ENCODE data around the gene CDCA7L.

The CDCA7L gene

DNA sequence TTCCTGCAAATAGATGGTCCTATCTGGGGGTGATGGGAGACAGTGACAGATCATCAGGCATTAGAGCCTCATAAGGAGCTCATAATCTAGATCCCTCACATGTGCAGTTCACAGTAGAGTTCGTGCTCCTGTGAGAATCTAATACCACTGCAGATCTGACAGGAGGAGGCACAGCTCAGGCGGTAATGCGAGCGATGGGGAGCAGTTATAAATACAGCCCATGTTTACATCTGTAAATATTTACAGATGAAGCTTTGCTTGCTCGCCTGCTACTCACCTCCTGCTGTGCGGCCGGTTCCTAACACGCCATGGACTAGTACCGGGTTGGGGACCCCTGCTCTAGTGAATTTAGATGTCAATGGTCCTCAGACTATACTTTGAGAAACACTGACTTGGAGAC lies 17.0 kb upstream of the CDCA7L start:
- Histone ChIP-seq H3K9me2 (replicated peaks; ENCODE audit: low read depth, low read length) (no peaks in the 10 kb centered on the region), H3K9me3 (ENCODE audit: insufficient read depth, low read depth, low read length) (no peaks in the 10 kb centered on the region), H3K79me2 (ENCODE audit: insufficient read depth, low read length) (no peaks in the 10 kb centered on the region), H3K4me3 (ENCODE audit: low read length, poor library complexity, severe bottlenecking) (no peak overlapping the region), H3K27me3 (ENCODE audit: insufficient read depth, low read length, poor library complexity, severe bottlenecking) (no peaks in the 10 kb centered on the region), H3K9ac (ENCODE audit: low read depth, low read length, poor library complexity, severe bottlenecking) (no peak overlapping the region), H2AFZ (ENCODE audit: low read length) (no peak overlapping the region), H3K4me2 (ENCODE audit: low read depth, low read length, poor library complexity, severe bottlenecking) (no peak overlapping the region), H3K36me3 (ENCODE audit: insufficient read depth, low read length) (no peaks in the 10 kb centered on the region), H3K4me1 (ENCODE audit: insufficient read depth, low read length, poor library complexity, severe bottlenecking) (peaks cover 18% of the 10 kb centered on the region), H3F3A (ENCODE audit: low read depth) (no peaks in the 10 kb centered on the region), H4K20me1 (ENCODE audit: insufficient read depth, low read length, poor library complexity, severe bottlenecking) (no peaks in the 10 kb centered on the region)
- TF ChIP-seq EZH2phosphoT487 (IDR thresholded peaks at IDR 0.05; ENCODE audit: borderline replicate concordance), result no peak
- TF ChIP-seq, protein P1, sequence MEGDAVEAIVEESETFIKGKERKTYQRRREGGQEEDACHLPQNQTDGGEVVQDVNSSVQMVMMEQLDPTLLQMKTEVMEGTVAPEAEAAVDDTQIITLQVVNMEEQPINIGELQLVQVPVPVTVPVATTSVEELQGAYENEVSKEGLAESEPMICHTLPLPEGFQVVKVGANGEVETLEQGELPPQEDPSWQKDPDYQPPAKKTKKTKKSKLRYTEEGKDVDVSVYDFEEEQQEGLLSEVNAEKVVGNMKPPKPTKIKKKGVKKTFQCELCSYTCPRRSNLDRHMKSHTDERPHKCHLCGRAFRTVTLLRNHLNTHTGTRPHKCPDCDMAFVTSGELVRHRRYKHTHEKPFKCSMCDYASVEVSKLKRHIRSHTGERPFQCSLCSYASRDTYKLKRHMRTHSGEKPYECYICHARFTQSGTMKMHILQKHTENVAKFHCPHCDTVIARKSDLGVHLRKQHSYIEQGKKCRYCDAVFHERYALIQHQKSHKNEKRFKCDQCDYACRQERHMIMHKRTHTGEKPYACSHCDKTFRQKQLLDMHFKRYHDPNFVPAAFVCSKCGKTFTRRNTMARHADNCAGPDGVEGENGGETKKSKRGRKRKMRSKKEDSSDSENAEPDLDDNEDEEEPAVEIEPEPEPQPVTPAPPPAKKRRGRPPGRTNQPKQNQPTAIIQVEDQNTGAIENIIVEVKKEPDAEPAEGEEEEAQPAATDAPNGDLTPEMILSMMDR (conservative IDR thresholded peaks at IDR 0.05; ENCODE audit: low read length), result no peak

DNA sequence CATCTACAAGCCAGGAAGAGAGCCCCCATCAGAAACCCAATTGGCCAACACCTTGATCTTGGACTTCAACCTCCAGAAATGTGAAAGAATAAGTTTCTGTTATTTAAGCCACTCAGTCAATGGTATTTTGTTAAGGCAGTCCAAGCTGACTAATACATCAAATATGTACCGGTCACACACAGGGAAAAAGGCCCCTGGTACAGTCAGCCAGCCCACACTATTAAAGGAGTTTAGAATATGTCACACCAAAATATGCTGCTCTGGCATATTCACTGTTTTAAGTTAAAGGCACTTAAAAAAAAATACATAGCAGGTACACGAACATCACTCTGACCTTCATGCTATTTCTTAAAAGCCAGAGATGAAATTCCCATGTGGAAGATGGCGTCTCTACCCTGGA lies 15.2 kb upstream of the CDCA7L start:
- Histone ChIP-seq H3K9me3 (ENCODE audit: insufficient read depth, low read depth, low read length) (no peaks in the 10 kb centered on the region), H2AFZ (ENCODE audit: low read length) (no peak overlapping the region), H3K4me2 (ENCODE audit: low read depth, low read length, poor library complexity, severe bottlenecking) (no peak overlapping the region), H3K27me3 (ENCODE audit: insufficient read depth, low read length, poor library complexity, severe bottlenecking) (no peaks in the 10 kb centered on the region), H3K9me2 (replicated peaks; ENCODE audit: low read depth, low read length) (no peaks in the 10 kb centered on the region), H3K79me2 (ENCODE audit: insufficient read depth, low read length) (no peaks in the 10 kb centered on the region), H3K36me3 (ENCODE audit: insufficient read depth, low read length) (no peaks in the 10 kb centered on the region), H4K20me1 (ENCODE audit: insufficient read depth, low read length, poor library complexity, severe bottlenecking) (no peaks in the 10 kb centered on the region), H3F3A (ENCODE audit: low read depth) (no peaks in the 10 kb centered on the region), H3K4me1 (ENCODE audit: insufficient read depth, low read length, poor library complexity, severe bottlenecking) (peaks cover 8% of the 10 kb centered on the region), H3K9ac (ENCODE audit: low read depth, low read length, poor library complexity, severe bottlenecking) (no peak overlapping the region), H3K4me3 (ENCODE audit: low read length, poor library complexity, severe bottlenecking) (no peak overlapping the region)
- TF ChIP-seq, protein P1 (conservative IDR thresholded peaks at IDR 0.05; ENCODE audit: low read length), result no peak
- no peak for TF ChIP-seq EZH2phosphoT487 (IDR thresholded peaks at IDR 0.05; ENCODE audit: borderline replicate concordance)

DNA sequence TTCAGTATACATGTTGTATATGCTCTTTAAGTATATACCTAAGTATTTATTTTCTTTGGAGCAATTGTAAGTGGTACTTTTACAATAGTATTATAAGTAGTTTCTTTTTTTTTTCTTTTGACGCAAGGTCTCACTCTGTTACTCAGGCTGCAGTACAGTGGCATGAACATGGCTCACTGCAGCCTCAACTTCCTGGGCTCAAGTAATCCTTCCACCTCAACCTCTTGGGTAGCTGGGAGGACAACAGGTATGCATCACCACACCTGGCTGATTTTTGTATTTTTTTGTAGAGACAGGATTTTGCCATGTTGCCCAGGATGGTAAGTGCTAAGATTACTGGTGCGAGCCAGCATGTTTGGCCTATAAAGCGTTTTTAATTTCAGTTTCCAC lies 13.7 kb upstream of the CDCA7L start:
- Histone ChIP-seq H2AFZ (ENCODE audit: low read length) (no peak overlapping the region), H3K9me2 (replicated peaks; ENCODE audit: low read depth, low read length) (no peaks in the 10 kb centered on the region), H3K36me3 (ENCODE audit: insufficient read depth, low read length) (no peaks in the 10 kb centered on the region), H3K4me2 (ENCODE audit: low read depth, low read length, poor library complexity, severe bottlenecking) (no peak overlapping the region), H4K20me1 (ENCODE audit: insufficient read depth, low read length, poor library complexity, severe bottlenecking) (no peaks in the 10 kb centered on the region), H3K4me1 (ENCODE audit: insufficient read depth, low read length, poor library complexity, severe bottlenecking) (no peaks in the 10 kb centered on the region), H3K4me3 (ENCODE audit: low read length, poor library complexity, severe bottlenecking) (no peak overlapping the region), H3K79me2 (ENCODE audit: insufficient read depth, low read length) (no peaks in the 10 kb centered on the region), H3K9ac (ENCODE audit: low read depth, low read length, poor library complexity, severe bottlenecking) (no peak overlapping the region), H3K27me3 (ENCODE audit: insufficient read depth, low read length, poor library complexity, severe bottlenecking) (no peaks in the 10 kb centered on the region), H3K9me3 (ENCODE audit: insufficient read depth, low read depth, low read length) (no peaks in the 10 kb centered on the region), H3F3A (ENCODE audit: low read depth) (no peaks in the 10 kb centered on the region)
- TF ChIP-seq, protein P1 (conservative IDR thresholded peaks at IDR 0.05; ENCODE audit: low read length), result no peak
- TF ChIP-seq EZH2phosphoT487 (IDR thresholded peaks at IDR 0.05; ENCODE audit: borderline replicate concordance), result no peak

All from Loucy (cell line).